RWPE1 (cell line): ENCODE measurements around the gene ST3GAL5.

ENCODE experiments used
- CTCF ChIA-PET: fragments of 350-600 bp; sonication (Branson Sonifier 250); formaldehyde crosslinking; extraction: SDS; loops from one replicate; lab custom pipeline; 2021; lab: Yijun Ruan, JAX
- POLR2A ChIA-PET: fragments of 400-600 bp; formaldehyde crosslinking; extraction: SDS; loops from one replicate; lab custom pipeline; 2020; ENCODE audit warnings: antibody characterized with exemption; ENCODE audit not compliant: low non-redundant PET; lab: Yijun Ruan, JAX
- DNase-seq: peaks from one replicate; pipeline ENCODE4 v3.0.0; 2012; ENCODE audit warnings: low spot score
- H3K27ac ChIP-seq: fragments of 450-650 bp; 2 replicates; pipeline ENCODE4 v1.5.1; 2017
- CTCF ChIP-seq: fragments of 450-650 bp; conservative IDR thresholded peaks from 2 replicates; pipeline ENCODE4 v1.5.1; 2017; ENCODE audit warnings: low read depth, mild to moderate bottlenecking

Gene ST3GAL5

GRCh38 chr2:85861650-85862049 lies 27.1 kb downstream of the ST3GAL5 start:
- CTCF ChIA-PET = interaction anchor here (0.7 kb wide), 1 partner anchor 26 kb away, joined by 3 read pairs; no protein-coding TSS in a partner anchor
- no peak for DNase-seq
- TF ChIP-seq CTCF = no peak
- POLR2A ChIA-PET = no interaction called here
- no peak overlapping the region for H3K27ac ChIP-seq

DNA sequence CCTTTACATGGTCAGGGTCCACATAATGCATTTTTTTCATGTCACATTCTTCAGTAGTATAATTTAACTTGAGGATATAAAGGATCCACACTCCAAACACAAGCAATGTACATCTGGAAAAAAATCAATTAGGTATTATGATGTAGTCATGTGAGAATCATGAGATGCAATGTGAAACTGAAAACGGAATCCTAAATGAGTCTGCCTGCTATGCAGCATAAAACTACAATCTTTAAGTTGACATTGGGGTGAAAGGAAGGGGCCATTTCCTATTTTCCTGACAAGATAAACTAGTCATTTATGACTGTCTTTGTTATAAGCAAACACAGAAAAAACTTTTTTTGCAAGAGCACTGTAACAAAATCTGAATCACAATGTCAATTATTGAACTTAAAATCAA lies 27.6 kb downstream of the ST3GAL5 start:
- no peak for DNase-seq
- no peak overlapping the region for H3K27ac ChIP-seq
- no peak for TF ChIP-seq CTCF
- POLR2A ChIA-PET = no interaction called here
- CTCF ChIA-PET = interaction anchor here (0.7 kb wide), 1 partner anchor 27 kb away, joined by 3 read pairs; no protein-coding TSS in a partner anchor

DNA sequence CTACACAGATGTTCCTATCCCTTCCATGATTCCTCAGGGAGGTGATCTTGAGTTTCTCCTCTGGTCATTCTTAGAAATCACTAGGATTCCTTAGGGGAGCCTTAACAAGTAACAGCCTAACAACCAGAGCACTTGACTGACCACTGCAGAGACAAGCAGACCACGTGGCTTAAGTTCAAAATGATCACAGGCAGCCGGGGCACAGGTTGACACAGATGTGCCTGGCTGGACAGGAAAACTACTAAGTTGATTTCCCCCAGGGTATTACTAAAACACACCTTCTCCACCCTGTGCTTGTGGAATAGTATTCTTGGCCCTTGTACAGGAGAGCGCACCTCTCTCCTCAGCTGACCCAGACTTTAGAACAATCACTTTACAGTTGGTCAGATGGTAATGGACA lies 29.9 kb downstream of the ST3GAL5 start:
- ChIA-PET POLR2A (no interaction called here), CTCF (no interaction called here)
- H3K27ac ChIP-seq = no peak overlapping the region

DNA sequence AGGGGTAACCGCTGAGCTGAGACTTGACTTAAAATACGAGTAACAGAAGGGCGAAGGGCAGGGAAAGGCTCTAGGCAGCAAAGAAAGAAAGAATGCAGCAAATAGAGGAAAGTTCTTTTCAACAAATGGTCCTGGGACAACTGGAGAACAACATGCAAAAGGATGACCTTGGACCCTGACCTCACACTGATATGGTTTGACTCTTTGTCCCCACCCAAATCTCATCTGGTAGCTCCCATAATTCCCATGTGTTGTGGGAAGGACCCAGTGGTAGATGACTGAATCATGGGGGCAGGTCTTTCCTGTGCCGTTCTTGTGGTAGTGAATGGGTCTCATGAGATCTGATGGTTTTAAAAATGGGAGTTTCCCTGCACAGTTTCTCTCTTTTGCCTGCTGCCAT lies 33.9 kb downstream of the ST3GAL5 start:
- no peak for DNase-seq
- H3K27ac ChIP-seq = no peak overlapping the region
- no peak for TF ChIP-seq CTCF
- ChIA-PET CTCF (no interaction called here), POLR2A (no interaction called here)

More for the DNA sequence above, 29.9 kb downstream of the ST3GAL5 start:
- DNase-seq = no peak
- no peak for TF ChIP-seq CTCF

- H3K27ac ChIP-seq = no peak overlapping the region
- no peak for DNase-seq
- ChIA-PET CTCF (interaction anchor here (0.9 kb wide), 1 partner anchor 11 kb away, joined by 3 read pairs; no protein-coding TSS in a partner anchor), POLR2A (no interaction called here)
- TF ChIP-seq CTCF = no peak
These were observed 34.7 kb downstream of the ST3GAL5 start for GRCh38 chr2:85854166-85854509.

DNA sequence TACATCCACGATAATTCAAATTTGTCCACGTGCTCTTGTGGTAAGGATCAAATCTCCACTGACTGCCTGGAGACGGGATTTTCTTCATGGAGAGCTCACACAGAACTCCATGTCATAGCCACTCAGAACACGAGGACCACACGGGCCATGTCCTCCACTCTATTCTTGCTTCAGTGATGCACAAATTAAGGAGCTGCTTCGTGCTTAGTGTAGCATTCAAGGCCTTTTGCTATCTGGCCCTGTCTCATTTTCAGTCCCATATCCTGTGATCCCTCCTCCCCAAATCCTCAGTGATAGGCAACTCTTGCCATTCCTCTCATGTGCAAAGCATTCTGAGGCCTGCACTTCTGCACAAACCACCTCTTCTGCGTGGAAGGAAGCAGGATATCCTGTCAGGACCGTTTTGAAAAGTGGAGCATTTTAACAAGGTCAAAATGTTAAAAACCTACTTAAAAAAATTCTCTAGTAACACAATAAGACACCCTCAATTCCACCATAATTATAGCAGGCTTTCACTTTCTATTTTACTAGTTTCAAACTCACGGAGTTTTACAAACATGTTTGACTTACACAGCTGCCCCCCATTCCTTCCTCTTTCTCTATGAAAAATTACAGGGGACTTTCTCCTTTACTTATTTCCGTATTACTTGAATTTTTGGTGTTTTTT lies 35.2 kb downstream of the ST3GAL5 start:
- ChIA-PET CTCF (interaction anchor here (0.9 kb wide), 1 partner anchor 10 kb away, joined by 3 read pairs; no protein-coding TSS in a partner anchor), POLR2A (no interaction called here)
- DNase-seq = no peak
- TF ChIP-seq CTCF = no peak
- no peak overlapping the region for H3K27ac ChIP-seq
